ENCODE results near the gene PADI3. TPM values are rescaled to one million over a fixed set of nuclear protein-coding genes. Genes with fewer than 3 reads are reported as not detected.

PADI3 gene
- total and polyA plus RNA-seq, 2 of the 13 experiments (the other 11 are each of a cell fraction or from before 2014, with no cell fraction given): not detected

DNA sequence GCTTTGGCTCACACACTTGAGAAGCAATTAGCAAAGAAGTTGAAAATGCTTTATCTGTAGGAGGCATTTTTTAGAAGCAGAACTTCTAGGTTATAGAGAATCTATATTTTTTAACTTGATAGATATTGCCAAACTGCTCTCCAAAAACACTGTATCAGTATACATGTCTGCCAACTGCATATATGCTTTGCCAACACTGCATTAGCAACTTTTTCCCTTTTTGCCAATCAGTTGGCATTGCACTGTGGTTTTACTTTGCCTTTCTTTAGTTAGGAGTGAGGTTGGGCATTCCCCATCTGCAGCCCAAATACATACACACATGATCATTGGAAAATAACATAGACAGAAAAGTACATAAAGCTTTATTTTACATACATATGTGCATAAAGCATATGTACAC is 15.0 kb downstream of the PADI3 start:
- no peak overlapping the region for H2AFZ ChIP-seq (ENCODE audit: low read length)
- in situ Hi-C loops (cut with HindIII; ENCODE audit: extremely low pct_ligation_motif_present, low pct_unique_long_range_greater_than_20kb) (no loop called here), intact Hi-C loops (cut with micrococcal nuclease; ENCODE audit: unreplicated experiment) (no loop called here)
- CTCF ChIA-PET (ENCODE audit: low intra/inter-chr PET ratio, low total read pairs): no interaction called here
- DNase-seq (ENCODE audit: low spot score) (no peak), FAIRE-seq (no peak), ATAC-seq (no peak)
- H4K20me1 ChIP-seq (ENCODE audit: insufficient read depth, low read length): no peaks in the 10 kb centered on the region
- no peaks in the 10 kb centered on the region for H3K79me2 ChIP-seq (ENCODE audit: insufficient read depth, low read length)
- no peak overlapping the region for H3K9ac ChIP-seq (ENCODE audit: insufficient read depth, low read depth, low read length)
- POLR2A ChIA-PET: no interaction called here
- H3K4me1 ChIP-seq (ENCODE audit: insufficient read depth, low read length): no peaks in the 10 kb centered on the region
- no peak overlapping the region for H3K4me3 ChIP-seq (replicated peaks in 1 of 3; ENCODE audit: insufficient read depth in 1 of 3, low read depth in 2 of 3, low read length in 3 of 3)
- no peak for TF ChIP-seq MED13 (CRISPR knock-in tag; IDR thresholded peaks at IDR 0.05)
- TF ChIP-seq, protein P1, sequence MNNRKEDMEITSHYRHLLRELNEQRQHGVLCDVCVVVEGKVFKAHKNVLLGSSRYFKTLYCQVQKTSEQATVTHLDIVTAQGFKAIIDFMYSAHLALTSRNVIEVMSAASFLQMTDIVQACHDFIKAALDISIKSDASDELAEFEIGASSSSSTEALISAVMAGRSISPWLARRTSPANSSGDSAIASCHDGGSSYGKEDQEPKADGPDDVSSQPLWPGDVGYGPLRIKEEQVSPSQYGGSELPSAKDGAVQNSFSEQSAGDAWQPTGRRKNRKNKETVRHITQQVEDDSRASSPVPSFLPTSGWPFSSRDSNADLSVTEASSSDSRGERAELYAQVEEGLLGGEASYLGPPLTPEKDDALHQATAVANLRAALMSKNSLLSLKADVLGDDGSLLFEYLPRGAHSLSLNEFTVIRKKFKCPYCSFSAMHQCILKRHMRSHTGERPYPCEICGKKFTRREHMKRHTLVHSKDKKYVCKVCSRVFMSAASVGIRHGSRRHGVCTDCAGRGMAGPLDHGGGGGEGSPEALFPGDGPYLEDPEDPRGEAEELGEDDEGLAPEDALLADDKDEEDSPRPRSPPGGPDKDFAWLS (CRISPR knock-in tag; IDR thresholded peaks at IDR 0.05; ENCODE audit: borderline replicate concordance): no peak
- no peak for TF ChIP-seq FOSL2 (CRISPR knock-in tag; IDR thresholded peaks at IDR 0.05)
- no peak for TF ChIP-seq ZNF605 (CRISPR knock-in tag; IDR thresholded peaks at IDR 0.05)
- no peak for TF ChIP-seq ZMYM3 (CRISPR knock-in tag; IDR thresholded peaks at IDR 0.05)
- no peak for TF ChIP-seq ZMYM2 (CRISPR knock-in tag; IDR thresholded peaks at IDR 0.05)
- TF ChIP-seq ZNF451 (CRISPR knock-in tag; IDR thresholded peaks at IDR 0.05): no peak
- TF ChIP-seq TBX3 (IDR thresholded peaks at IDR 0.05; ENCODE audit: borderline replicate concordance): no peak
- no peak for TF ChIP-seq SAFB2 (CRISPR knock-in tag; IDR thresholded peaks at IDR 0.05; ENCODE audit: borderline replicate concordance, low read depth)
- TF ChIP-seq ZNF569 (CRISPR knock-in tag; IDR thresholded peaks at IDR 0.05; ENCODE audit: borderline replicate concordance): no peak
- TF ChIP-seq ZNF614 (CRISPR knock-in tag; IDR thresholded peaks at IDR 0.05; ENCODE audit: borderline replicate concordance): no peak
- TF ChIP-seq GZF1 (CRISPR knock-in tag; IDR thresholded peaks at IDR 0.05): no peak
- no peak for TF ChIP-seq KDM2A (CRISPR knock-in tag; IDR thresholded peaks at IDR 0.05; ENCODE audit: borderline replicate concordance, low read depth)
- no peak overlapping the region for H3K27ac ChIP-seq (ENCODE audit: extremely low read length, insufficient read depth, low read length)
- H3K4me2 ChIP-seq (ENCODE audit: low read depth, low read length): no peak overlapping the region
- no TSS peak for BruUV-seq (replicated peaks)
- H3K36me3 ChIP-seq (replicated peaks in 1 of 2; ENCODE audit: control insufficient read depth in 1 of 2, insufficient read depth in 2 of 2, low read length in 2 of 2): no peaks in the 10 kb centered on the region
- no peaks in the 10 kb centered on the region for H3K9me3 ChIP-seq (ENCODE audit: low read length)
- H3K27me3 ChIP-seq (ENCODE audit: control insufficient read depth in 1 of 2, insufficient read depth in 2 of 2, low read length in 2 of 2): peaks cover 2 to 4% of the 10 kb centered on the region in 2 experiments; a peak in 2 of 5 replicates

All from HepG2 (cell line).